GM19395 (cell line): ENCODE results near the gene PPP1R15B.

Experiments used
- ATAC-seq: cut with Tn5 transposase; IDR thresholded peaks from one replicate; pipeline ENCODE4 v1.9.1; 2021; ENCODE audit warnings: mild to moderate bottlenecking, moderate library complexity; ENCODE audit not compliant: unreplicated experiment

Gene PPP1R15B

DNA sequence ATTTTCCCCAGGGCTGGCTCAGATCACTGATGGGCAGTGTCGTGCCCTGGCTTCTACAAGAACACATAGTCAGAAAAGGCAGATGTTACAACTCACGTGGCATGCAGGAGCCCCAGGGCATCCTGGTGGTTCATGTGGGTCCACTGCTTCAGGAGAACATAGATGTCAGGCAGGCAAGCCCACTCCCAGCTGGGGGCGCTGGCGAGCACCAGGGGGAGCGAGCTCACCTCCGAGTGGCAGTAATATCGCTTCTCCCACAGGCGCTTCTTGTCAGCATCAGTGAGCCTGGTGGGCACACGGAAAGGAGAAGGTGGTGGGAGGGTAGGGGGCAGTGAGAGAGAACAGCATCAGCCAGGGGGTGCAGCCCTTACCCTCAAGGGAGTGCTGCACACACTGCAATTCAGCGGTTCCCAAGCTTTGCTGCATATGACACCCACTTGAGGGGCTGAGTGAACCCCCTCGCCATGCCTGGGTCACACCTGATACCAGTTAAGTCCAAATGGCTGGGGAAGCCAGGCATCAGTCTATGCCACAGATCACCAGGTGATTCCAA, 34.3 kb upstream of the PPP1R15B start:
- no peak for ATAC-seq

- no peak for ATAC-seq
Measured at GRCh38 chr1:204443871-204444581, 32.4 kb upstream of the PPP1R15B start.

- no peak for ATAC-seq
Measured at GRCh38 chr1:204443260-204443619, 31.6 kb upstream of the PPP1R15B start.

GRCh38 chr1:204442376-204443259, 31.0 kb upstream of the PPP1R15B start:
- no peak for ATAC-seq

- no peak for ATAC-seq
Measured at GRCh38 chr1:204441558-204441957, 29.9 kb upstream of the PPP1R15B start.

DNA sequence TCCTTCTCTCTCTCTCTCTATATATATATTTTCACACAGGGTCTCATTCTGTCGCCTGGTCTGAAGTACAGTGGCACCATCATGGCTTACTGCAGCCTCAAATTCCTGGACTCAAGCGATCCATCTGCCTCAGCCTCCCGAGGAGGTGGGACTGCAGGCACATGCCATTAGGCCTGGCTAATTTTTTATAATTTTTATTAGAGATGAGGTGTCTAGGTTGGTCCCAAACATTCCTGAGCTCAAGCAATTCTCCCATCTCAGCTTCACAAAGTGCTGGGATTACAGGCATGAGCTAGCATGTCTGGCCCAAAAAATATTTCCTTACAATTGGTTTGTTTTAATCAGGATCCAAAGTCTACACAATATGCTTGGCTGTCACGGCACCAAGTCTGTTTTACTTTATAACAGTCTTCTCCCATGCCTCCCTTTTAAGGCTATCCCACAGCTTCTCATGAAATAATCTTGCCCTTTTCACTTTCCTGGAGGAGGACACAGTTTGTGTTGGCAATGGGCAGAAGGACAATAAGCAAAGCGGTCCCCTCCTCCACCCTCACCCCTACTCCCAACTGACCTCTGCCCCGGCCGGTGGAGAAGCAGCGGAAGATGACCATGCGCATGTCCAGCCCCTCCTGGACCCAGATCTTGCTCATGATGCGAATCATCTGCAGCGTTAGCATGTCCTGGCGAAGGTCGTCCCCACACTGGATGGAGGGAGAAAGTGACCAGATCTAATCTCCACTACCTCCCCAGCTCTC, 28.2 kb upstream of the PPP1R15B start:
- ATAC-seq = no peak

DNA sequence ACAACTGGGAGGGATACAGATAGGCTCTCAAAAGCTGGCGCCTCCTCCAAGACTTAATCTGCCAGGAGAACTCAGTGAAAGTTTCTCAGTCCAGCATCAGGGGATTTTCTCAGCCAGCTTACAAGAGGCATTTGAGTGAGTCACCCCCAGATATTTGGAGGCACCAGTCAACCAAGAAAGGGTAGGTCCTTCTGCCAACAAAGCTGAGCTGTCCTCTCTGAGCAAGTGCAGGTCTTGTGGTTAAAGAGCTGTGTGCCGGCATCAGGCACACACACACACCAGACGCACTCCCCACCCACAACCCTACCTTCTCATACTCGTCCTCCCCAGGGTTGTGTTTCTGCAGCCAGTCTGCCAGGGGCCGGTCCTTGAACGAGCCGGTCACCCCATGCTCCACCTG, 27.0 kb upstream of the PPP1R15B start:
- ATAC-seq = no peak

- no peak for ATAC-seq
Measured at GRCh38 chr1:204437796-204438570, 26.4 kb upstream of the PPP1R15B start.

DNA sequence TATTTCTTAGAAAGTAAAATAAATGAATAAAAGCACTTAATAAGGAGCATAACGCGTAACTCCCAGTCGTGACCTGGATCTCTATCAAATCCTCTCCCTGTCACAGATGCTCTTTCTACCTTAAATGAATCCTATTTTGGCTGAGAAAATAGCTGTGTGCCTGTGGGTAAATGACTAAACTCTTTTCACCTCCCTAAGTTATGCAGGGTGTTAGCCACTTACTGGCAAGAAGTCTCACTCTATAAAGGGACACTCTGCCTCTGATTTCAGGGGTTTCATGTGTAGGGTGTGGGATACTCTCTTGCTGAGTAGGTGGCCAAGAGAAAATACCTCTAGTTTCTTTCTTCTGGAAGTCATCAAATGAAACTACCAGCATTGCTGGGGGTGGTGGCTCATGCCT, 24.3 kb upstream of the PPP1R15B start:
- ATAC-seq = no peak

GRCh38 chr1:204435381-204435831, 23.8 kb upstream of the PPP1R15B start:
- ATAC-seq = no peak

GRCh38 chr1:204434116-204434755, 22.6 kb upstream of the PPP1R15B start:
- ATAC-seq = no peak

GRCh38 chr1:204432708-204433107, 21.1 kb upstream of the PPP1R15B start:
- ATAC-seq = no peak

- ATAC-seq = no peak
Measured at GRCh38 chr1:204431310-204432184, 19.9 kb upstream of the PPP1R15B start.

DNA sequence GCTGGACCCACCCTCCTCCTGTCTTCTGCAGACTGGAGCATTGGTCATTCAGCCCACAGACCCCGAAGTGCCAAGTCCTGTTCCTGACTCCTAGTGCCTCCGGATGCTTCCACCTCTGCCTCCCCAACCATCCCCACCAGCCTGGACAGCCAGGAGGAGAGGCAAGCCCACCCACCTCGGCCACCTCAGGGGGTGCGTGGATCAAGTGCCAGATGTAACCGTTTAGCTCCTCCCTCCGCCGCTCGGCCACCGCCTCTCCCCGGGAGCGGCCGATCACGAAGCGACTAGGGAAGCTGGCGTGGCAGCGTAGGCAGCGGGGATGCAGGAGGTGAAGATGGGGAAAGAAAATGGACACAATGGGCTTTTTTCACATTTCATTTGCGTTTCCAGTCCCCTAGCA, 18.1 kb upstream of the PPP1R15B start:
- ATAC-seq = no peak

- ATAC-seq = no peak
Measured at GRCh38 chr1:204426971-204427701, 15.5 kb upstream of the PPP1R15B start.

GRCh38 chr1:204426474-204426873, 14.9 kb upstream of the PPP1R15B start:
- ATAC-seq = no peak

- ATAC-seq = no peak
Measured at GRCh38 chr1:204426035-204426436, 14.4 kb upstream of the PPP1R15B start.

DNA sequence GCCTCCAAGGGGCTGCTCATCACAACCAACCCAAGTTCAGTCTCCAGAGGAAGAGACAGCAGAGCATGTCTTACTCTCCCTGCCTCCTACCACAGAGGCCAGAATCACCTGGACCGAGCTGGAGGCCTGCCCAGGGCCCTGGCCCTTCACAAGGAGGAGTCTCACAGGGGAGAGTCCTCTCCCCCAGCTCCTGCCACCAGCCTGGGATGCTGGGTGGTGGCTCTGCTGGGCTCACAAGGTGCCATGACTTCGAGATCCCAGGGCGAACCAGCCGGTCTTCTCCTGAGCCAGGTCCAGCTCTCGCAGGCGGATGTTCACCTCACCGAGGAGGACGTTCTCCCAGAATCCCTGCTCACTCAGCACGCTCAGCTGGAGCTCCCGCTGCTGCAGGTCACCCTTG, 13.0 kb upstream of the PPP1R15B start:
- no peak for ATAC-seq
